Tongue (tissue), 2 donors: ENCODE measurements around the gene MZT2A. TPM values are rescaled to one million over a fixed set of nuclear protein-coding genes. Genes with fewer than 3 reads are reported as not detected.
"Not testable (repeated sequence)": the region's sequence is repeated elsewhere in the genome, so short reads cannot be mapped to it uniquely, and the experiment has no call there.

Experiments
- DNase-seq: peaks from one replicate; pipeline ENCODE4 v3.0.0-alpha.2; 2015
- total RNA-seq: library from RNA; depleted of rRNA; stranded (reverse); fragments of >200 nt; gene quantifications from one replicate; pipeline ENCODE4 v1.2.3, GENCODE V29; 2014

MZT2A gene
- total RNA-seq, 1 donor from 2014 or later = 51.6 TPM

DNA sequence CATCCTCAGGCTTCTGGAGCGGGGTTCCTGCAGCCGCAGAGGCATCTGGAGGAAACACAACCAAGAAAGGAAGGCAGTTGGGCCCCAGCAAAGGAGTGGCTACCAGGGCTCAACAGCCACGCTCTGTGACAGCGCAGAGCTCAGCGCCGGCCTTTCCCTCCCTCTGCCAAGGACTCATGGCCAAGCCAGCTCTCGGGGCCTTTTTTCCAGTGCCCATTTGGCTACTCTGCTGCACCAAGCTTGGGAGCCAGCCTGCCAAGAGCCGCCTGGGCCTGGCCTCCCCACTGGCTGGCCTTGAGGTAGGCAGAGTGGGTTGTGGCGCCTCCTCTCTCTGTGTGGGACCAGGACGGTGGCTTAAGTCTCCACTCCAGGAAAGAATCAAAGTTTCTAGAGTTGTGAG, 28.3 kb upstream of the MZT2A start:
- DNase-seq = no peak

DNA sequence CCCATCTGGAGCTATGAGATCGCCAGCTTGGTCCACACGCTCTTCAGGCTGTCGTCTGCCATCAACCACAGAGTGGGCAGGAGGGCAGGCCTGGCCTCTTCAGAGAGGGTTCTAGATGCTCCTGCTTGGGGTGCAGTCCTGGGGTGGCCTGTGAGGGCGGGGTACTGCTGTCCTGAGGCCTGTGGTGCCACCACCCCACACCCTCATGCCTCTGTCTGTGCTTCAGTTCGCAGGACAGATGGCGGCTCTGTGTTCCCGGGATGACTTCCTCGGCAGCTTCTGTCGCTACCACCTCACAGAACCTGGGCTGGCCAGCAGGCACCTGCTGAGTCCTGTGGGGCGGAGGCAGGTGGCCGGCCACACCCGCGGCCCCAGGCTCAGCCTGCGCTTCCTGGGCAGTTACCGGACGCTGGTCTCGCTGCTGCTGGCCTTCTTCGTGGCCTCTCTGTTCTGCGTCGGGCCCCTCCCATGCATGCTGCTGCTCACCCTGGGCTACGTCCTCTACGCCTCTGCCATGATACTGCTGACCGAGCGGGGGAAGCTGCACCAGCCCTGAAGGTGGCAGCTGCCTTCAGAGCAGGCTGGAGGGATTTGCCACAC, 27.8 kb upstream of the MZT2A start:
- DNase-seq = not testable (repeated sequence)

DNA sequence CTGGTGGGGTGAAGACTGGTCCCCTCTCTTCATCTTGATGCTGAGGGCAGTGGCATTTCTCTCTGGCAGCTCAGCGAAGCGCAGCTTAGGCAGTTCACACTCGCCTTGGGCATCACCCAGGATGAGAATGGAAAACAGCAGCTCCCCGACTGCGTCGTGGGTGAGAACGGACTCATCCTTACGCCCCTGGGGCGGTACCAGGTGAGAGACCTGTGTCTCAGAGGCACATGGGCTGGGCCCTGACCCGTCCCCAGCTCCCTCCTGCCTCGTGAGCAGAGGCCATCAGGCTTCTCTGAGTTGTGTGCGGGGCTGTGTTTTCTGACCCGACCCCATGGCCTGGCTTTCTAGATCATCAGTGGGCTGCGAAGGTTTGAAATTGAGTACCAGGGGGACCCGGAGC, 27.3 kb upstream of the MZT2A start:
- DNase-seq = no peak

DNA sequence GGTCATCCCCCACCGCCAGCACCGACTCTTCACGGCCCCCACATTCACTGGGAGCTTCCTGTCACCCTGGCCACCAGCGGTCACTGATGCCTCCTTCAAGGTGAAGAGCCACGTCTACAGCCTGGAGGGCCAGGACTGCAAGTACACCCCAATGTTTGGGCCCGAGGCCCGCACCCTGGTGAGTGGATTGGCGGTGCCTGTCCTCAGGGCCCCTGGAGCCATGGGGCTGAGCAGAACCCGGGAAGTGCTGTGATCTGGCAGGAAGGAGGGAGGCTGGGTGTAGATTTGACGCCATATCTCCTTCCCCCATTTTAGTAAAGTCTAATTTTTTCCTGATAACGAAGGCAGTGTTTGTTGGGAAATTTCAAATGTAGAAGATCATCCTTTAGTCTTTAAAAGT, 26.3 kb upstream of the MZT2A start:
- not testable (repeated sequence) for DNase-seq

DNA sequence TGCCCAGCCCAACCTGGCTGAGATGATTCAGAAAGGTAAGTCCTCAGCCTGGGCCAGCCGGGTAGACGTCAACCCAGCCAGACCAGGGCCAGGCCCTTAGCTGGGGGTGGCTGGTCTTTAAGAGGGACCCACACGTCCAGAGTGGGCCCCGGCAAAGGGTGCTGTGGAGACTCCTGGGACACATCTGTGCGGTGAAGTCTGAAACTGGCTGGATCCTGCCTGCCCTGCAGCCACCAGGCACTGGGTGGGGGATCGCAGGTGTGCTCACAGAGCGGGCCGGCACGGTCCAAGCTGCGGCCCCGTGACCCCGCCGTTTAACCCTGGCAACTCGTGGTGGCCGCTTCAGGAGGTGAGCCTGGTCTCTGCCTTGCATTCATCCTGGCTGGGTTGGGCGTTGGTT, 25.7 kb upstream of the MZT2A start:
- DNase-seq = not testable (repeated sequence)

DNA sequence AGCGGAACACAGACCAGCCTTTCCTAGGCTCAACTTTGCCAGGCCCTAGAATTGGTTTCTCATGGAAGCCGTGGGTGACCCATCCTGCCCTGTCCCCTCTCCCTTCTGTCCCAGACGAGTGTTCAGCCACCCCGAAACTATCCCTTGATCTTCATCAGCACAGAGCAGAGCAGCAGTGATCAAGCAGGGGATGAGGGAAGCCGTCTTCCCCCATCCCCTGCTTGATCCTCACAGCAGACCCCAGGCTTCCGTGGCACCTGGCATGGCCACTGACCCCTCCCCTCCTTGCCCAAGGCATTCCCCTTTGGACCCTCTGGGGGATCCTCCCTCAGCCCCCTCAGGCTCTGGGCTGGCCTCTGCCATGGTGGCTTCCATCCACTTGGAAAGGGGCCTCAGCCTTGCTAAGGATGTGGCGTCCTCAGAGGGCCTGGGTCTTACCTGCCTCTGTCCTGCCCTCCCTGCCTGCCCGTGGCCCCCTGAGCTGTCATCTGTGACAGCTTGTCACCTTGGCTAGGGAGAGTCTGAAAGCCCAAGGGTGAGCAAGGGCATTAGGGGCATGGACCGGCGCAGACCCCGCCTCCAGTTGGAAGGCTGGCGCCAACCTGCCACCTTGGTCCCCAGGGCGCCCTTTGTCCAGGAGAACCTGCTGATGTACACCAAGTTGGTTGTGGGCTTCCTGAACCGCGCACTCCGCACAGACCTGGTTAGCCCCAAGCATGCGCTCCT, 25.1 kb upstream of the MZT2A start:
- no peak for DNase-seq

DNA sequence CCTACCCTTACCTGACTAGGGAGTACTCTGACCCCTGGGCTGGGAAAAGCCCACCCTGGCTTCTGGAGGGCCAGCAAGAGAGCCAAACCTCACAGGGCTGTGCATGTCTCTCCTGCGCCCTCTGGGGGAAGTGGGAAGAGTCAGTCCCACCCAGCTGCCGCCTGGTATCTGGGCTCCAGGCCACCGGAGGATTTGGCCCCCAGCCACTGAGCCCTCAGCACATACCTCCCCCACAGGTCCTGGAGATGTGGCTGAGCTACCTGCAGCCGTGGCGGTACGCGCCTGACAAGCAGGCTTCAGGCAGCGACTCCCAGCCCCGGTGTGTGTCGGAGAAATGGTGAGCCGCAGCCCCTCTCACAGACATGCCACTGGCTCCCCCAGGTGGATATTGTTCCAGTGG, 24.4 kb upstream of the MZT2A start:
- peak; percentile 10 for DNase-seq

DNA sequence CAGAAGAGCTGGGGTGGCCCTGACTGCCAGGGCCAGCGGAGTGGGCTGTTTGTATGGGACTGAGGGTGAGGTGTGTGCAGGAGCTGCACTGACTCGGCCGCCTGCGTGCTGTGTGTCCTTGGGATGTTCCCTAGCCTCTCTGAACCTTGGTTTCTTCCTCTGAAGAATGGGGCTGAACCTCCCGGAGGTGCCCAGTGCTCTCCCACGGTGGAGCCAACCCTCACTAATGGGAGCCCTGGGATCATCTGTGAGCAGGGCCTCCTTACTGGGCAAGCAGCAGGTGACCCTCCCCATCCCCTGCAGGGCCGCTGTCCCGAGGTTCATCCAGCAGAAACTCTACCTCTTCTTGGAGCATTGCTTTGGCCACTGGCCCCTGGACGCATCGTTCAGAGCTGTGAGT, 23.8 kb upstream of the MZT2A start:
- DNase-seq = no peak

DNA sequence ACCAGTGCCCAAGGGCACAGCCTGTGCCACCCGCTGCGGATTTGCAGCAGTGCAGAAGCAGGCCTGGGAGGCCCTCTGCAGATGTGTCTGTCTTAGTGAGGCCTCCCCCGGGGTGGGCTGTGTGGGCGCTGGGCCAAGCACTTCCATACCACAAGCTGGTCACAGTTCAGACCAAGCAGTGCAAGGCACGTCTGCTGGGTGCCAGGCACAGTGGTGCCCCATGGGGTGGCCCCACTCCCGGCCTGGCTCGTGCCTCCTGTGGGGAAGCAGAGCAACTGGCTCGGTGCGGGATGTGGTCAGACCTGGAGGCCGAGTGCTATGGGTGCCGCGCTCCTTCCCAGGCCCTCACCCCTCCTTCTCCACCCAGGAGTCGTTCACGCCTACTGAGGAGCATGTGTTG, 23.0 kb upstream of the MZT2A start:
- DNase-seq = not testable (repeated sequence)

DNA sequence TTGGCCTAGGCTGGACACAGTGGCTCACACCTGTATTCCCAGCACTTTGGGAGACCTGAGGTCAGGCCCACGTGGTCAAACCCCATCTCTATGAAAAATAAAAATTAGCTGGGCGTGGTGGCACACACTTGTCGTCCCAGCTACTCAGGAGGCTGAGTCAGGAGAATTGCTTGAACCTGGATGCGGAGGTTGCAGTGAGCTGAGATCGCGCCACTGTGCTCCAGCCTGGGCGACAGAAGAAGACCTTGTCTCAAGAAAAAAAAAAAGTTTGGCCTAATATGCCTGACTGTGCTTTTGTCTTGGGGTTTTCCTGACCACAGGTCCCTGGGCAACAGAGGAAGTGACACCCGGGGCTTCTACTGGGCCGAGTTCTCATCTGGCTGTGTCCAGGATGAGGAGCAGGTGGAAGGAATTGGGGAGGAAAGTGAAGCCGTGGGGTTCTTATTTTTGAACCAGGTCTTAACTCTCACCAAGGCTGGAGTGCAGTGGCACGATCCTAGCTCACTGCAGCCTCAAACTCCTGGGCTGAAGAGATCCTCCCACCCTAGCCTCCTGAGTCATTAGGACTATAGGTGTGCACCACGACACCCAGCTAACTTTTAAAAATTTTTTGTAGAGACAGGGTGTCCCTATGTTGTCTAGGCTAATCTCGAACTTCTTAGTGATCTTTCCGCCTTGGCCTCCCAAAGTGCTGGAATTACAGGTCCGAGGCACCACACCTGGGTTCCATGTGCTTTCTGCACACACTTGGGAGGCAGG, 22.4 kb upstream of the MZT2A start:
- DNase-seq = not testable (repeated sequence)

DNA sequence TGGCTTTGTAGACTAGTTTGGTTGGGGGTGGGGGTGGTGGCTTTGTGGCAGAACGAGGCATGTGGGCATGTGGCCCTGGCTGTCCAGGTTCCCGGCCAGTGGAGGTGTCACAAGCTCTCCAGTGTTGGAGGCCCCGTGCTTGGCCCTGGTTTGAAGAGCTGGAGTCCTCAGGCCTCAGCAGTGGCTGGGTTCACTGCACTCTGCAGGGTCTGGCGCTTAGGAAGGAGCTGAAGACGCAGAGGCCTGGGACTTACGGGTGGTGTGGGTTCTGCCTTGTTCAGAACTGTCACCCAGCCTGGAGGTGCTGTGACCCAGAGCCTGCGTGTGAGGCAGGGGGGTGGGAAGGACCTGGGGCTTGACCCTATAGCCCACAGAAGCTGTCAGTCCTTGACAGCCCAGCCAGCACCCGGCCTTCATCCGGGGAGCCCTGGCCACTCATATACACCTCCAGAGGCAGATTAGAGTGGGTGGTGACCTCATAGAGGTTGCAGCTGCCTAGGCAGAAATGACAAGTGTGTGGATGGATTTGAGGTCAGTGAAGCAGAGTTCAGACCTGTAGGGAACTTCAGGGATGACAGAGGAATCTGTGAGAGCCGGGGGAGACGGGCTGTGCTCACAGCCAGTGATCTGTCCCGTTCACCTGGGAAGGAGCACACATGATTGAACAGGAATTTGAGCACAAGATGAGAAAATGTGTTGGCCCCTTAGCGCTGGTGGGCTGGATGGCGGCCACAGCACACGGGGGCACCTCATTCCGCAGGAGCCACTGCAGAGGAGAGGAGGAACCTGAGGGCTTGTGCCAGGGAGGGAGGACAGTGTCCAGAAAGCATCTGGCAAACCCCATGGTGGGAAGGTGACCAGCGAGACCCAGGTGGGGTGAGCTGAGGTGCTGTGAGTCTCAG, 20.0 kb upstream of the MZT2A start:
- not testable (repeated sequence) for DNase-seq

DNA sequence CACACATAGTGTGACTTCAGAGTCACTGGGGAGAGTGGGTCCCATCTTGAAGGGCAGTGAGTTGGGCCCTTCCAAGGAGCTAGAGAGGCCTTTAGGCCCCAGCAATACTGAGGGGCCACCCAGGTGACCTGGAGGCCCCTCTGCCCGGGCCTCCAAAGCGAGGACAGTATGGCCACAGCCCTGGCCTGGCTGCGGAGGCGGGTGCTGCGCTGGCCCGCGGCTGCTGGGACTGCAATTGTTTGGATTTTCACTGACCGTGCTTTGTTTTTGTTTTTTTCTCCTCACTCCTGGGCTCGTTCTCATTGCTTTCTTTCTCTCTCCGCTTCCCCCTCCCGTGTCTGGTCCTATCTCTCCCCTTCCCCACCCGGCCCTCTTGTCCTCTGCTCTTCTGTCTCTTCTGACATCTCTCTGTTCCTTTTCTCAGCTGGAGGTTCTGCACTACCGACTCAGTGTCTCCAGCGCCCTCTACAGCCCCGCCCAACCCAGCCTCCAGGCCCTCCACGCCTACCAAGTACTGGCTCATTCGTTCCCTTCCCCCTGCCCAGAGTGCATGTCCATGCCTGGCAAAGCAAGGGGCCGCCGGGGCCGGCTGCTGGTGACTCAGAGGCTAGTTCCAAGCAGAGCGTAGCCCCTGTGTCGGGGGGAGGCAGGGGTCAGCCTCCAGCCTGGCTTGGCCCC, 19.2 kb upstream of the MZT2A start:
- DNase-seq = not testable (repeated sequence)

DNA sequence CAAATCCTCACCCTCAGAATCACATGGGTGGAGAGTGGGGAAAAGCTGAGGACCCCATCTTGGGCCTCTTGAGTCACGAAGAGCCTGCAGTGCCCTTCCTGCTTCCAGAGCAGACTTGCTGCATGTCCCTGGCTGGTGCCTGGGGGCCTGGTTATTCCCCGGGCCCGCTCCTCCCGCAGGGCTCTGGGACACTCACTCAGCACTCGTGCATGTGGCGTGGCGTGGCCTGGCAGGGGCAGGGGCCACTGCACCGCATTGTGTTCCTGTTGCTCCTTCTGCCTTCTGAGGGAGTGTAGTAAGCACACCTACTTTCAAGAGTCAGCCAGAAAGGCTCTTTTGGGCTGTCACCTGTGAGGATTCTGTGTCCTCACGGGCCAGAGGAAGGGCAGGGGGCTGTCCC, 17.4 kb upstream of the MZT2A start:
- DNase-seq = no peak

DNA sequence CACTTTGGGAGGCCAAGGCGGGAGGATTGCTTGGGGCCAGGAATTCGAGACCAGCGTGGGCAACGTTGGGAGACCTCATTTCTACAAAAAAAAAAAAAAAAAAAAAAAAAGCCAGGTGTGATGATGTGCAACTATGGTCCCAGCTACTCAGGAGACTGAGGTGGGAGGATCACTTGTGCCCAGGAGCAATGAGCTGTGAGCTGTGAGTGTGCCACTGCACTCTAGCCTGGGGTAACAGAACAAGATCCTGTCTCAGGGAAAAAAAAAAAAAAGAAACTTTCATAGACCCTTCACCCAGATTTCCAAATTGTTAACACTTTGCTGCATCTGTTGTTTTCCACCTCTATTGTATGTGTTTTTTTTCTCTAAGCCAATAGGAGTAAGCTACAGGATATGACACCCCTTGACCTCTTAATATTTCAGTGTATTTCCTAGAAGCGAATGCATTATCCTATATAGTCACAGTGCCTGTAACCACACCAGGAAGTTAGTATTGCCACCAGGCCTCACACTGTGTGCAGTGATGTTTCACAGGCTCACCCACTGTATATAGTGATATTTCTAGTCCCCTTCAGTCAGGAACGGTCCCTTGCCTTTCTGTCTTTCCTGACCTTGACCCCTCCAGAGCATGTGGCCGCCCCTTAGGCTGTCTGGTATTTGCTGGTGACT, 12.0 kb upstream of the MZT2A start:
- DNase-seq = not testable (repeated sequence)

DNA sequence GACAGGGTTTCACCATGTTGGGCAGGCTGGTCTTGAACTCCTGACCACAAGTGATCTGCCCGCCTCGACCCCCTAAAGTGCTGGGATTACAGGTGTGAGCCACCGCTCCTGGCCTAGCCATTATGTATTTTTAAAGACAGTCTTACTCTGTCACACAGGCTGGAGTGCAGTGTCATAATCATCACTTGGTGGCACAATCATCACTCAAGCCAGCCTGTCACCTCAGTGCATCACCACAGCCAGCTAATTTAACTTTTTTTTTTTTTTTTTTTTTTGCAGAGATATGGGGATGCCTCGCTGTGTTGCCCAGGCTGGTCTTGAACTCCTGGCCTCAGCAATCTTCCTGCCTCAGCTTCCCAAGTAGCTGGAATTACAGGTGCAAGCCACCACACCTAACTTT, 11.4 kb upstream of the MZT2A start:
- not testable (repeated sequence) for DNase-seq

DNA sequence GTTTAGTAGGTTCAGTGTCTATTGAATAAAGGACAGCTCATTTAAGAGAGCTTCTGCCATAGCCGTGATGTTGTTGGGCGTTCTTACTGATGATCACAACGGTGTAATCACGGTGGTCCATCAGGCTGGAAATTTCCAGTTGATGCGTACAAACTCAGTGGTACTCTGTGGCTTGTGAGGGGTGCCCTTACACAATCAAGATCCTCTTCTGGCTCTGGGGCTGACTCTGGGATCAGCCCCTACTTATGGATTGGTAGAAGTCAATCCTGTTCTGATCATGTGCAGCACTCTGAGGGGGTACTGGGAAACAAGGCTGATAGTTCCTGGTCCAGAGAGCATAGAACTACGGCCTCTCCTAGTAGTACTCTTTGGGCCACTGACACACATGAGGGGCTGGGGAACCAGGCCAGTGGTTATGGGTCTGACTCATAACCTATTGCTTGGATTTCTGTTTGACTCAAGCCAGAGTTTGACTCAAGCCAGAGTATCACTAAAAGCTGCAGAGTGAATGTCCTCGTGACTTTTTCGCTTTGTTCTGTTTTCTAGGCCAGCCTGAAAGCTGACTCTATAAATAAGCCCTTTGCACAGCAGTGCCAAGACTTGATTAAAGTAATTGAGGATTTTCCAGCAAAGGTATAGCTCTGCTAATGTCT, 6.2 kb upstream of the MZT2A start:
- DNase-seq = not testable (repeated sequence)

DNA sequence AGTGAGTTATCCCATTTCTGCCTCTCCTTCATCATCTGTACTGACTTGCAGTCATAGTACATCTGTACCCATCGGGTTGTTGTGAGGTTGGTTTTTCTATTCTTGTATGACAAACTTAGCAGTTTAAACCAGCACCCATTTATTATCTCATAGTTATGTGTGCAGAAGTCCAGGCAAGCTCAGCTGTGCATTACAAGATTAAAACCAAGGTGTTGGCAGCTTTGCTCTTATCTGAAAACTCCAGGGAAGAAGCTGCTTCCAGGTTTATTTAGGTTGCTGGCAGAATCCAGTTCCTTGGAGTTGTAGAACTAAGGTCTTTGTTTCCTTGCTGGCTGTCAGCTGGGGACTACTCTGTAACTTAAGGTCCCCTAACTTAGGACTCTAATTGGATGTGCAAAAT, 3.3 kb upstream of the MZT2A start:
- not testable (repeated sequence) for DNase-seq

DNA sequence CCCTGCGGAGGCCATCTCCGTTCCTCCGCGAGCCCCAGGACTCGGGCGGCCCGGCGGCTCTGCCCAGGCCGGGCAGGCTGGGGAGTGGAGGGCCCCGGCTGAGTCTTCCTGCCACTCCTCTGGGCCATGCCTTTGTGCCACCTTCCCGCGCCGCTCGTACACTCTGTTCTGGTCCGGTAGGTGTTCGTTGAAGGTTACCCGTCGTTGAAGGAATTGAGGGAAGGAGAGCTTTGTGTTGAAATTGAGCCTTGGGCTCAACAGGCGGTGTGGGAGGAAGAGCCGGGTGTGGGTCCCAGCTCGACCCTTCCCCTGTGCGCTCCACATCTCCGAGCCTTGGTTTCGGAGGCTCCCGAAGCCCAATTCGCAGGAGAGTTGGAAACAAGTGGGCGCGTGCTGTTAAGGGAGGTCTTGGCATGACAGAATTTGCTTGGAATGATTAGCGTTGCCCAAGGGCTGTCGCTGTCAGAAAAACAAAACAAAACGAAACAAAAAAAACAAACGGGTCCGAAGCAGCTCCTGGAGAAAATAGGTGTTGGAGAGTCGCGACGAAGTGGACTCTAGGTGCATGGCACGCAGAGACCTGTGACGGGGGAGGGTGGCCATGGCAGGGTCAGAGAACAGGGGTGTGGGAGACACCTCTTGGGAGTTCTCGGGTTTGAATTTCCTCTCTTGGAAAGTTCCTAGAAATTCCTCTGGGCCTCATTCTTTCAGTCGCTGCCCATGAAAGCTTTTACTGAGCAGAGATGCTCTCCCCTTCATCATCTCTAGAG, 1.2 kb upstream of the MZT2A start:
- DNase-seq = peak; percentile 11

DNA sequence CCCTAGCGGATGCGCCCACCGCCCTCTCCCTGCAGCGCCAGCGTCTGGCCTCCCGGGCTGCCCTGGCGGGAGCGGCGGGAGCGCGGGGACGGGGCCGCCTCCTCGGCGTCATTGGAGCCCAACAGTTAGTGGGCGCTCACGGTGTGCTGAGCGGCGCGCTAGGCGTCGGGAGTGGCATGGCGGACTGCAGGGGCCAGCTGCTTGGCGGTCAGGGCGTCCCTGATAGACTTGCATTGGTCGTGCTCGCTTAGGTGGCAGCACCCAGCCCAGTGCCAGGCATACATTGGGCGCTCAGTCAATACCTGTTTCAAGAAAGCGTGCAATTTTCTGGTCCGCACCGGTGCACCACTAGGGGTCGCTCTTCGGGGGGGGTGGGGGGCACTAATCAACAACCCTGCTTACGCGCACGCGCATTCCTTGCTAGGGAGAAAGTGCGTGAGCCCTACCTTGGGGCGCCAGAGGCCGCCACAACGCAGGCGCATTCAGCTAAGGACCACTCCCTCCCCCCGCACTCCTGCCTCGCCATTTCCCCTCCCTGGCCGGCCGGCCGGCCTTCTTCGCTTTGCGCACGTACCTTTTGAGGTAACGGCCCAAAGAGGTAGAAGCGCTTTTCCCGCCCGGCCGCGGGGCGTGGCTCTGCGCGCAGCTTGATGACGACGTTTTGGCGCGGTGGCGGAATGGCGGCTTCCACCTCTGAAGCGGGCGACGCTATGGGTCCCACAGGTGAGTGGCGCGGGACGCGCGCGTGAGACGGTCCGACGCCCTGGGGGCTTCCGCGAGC, 411 bp upstream of the MZT2A start:
- DNase-seq = peak; percentile 98
